PC-9 (cell line): ENCODE results near the gene JSRP1.

ENCODE experiments used
- EZH2 ChIP-seq: fragments of 200-600 bp; sonication (generic); IDR thresholded peaks from 2 replicates; pipeline ENCODE4 v1.8.0; 2017; ENCODE audit warnings: antibody characterized with exemption, low read depth
- TF ChIP-seq, protein P1 (sequence below): fragments of 200-600 bp; sonication (generic); conservative IDR thresholded peaks from 2 replicates; pipeline ENCODE4 v1.6.1; 2017; ENCODE audit warnings: mixed run types, antibody characterized with exemption, mild to moderate bottlenecking, moderate library complexity

DNA sequence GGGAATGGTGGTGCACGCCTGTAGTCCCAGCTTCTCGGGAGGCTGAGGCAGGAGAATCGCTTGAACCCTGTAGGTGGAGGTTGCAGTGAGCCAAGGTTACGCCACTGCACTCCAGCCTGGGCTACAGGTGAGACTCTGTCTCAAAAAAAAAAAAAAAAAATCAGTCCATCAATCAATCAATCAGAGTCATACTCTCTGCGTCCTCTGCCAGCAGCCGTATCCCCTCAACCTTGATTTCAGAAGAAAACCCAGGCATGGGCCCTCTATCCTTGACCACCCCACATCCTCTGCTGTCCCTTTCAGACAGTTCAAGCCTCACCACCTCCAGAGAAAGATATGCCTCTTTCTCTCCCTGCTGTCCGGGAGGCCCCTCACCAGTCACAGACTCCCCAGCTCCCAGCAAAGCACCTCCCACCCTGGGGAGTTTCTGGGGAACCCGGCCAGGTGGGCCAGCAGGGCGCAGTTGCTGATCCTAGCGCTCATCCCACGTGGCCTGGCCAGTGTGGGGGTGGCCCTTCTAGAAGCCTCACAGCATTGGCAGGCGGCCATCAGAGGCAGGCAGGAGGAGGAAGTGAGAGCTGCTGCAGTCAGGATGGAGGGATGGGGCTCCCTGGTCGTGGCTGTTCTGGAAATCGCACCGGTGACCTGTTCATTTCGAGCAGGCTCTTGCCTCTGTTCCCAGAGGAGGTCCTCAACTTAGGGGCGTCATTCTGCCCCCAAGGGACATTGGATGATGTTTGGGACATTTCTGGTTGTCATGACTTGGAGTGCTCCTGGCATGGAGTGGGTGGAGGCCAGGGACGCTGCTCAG, 10.2 kb upstream of the JSRP1 start:
- TF ChIP-seq, protein P1, sequence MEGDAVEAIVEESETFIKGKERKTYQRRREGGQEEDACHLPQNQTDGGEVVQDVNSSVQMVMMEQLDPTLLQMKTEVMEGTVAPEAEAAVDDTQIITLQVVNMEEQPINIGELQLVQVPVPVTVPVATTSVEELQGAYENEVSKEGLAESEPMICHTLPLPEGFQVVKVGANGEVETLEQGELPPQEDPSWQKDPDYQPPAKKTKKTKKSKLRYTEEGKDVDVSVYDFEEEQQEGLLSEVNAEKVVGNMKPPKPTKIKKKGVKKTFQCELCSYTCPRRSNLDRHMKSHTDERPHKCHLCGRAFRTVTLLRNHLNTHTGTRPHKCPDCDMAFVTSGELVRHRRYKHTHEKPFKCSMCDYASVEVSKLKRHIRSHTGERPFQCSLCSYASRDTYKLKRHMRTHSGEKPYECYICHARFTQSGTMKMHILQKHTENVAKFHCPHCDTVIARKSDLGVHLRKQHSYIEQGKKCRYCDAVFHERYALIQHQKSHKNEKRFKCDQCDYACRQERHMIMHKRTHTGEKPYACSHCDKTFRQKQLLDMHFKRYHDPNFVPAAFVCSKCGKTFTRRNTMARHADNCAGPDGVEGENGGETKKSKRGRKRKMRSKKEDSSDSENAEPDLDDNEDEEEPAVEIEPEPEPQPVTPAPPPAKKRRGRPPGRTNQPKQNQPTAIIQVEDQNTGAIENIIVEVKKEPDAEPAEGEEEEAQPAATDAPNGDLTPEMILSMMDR = no peak
- no peak for TF ChIP-seq EZH2
